ENCODE measurements around the gene ADD2.

The ADD2 gene

GRCh38 chr2:70697603-70698383 is 70.2 kb downstream of the ADD2 start:
- DNase-seq (ENCODE audit: low read depth in 2 of 2): no peak

GRCh38 chr2:70696142-70696541 is 71.9 kb downstream of the ADD2 start:
- no peak for DNase-seq (ENCODE audit: low read depth in 2 of 2)

- DNase-seq (ENCODE audit: low read depth in 2 of 2): no peak
These were observed 75.7 kb downstream of the ADD2 start for GRCh38 chr2:70692256-70692655.

GRCh38 chr2:70691497-70692140 is 76.4 kb downstream of the ADD2 start:
- DNase-seq (ENCODE audit: low read depth in 2 of 2): no peak

GRCh38 chr2:70690846-70691245 is 77.2 kb downstream of the ADD2 start:
- no peak for DNase-seq (ENCODE audit: low read depth in 2 of 2)

GRCh38 chr2:70688427-70688826 is 79.6 kb downstream of the ADD2 start:
- DNase-seq (ENCODE audit: low read depth in 2 of 2): no peak

- DNase-seq (ENCODE audit: low read depth in 2 of 2): no peak
These were observed 80.6 kb downstream of the ADD2 start for GRCh38 chr2:70687461-70687795.

- DNase-seq (ENCODE audit: low read depth in 2 of 2): no peak
These were observed 81.2 kb downstream of the ADD2 start for GRCh38 chr2:70686577-70687460.

- no peak for DNase-seq (ENCODE audit: low read depth in 2 of 2)
These were observed 82.2 kb downstream of the ADD2 start for GRCh38 chr2:70685771-70686171.

GRCh38 chr2:70684846-70685622 is 83.0 kb downstream of the ADD2 start:
- DNase-seq (ENCODE audit: low read depth in 2 of 2): no peak

- no peak for DNase-seq (ENCODE audit: low read depth in 2 of 2)
These were observed 84.5 kb downstream of the ADD2 start for GRCh38 chr2:70683455-70683854.

- DNase-seq (ENCODE audit: low read depth in 2 of 2): no peak
These were observed 87.3 kb downstream of the ADD2 start for GRCh38 chr2:70680735-70681134.

- DNase-seq (ENCODE audit: low read depth in 2 of 2): no peak
These were observed 88.7 kb downstream of the ADD2 start for GRCh38 chr2:70679259-70679658.

GRCh38 chr2:70678576-70679143 is 89.3 kb downstream of the ADD2 start:
- DNase-seq (ENCODE audit: low read depth in 2 of 2): no peak

- no peak for DNase-seq (ENCODE audit: low read depth in 2 of 2)
These were observed 91.5 kb downstream of the ADD2 start for GRCh38 chr2:70676301-70677035.

- DNase-seq (ENCODE audit: low read depth in 2 of 2): no peak
These were observed 92.1 kb downstream of the ADD2 start for GRCh38 chr2:70675862-70676261.

GRCh38 chr2:70674636-70675430 is 93.2 kb downstream of the ADD2 start:
- DNase-seq (ENCODE audit: low read depth in 2 of 2): no peak

- DNase-seq (ENCODE audit: low read depth in 2 of 2): no peak
These were observed 94.9 kb downstream of the ADD2 start for GRCh38 chr2:70673041-70673647.

- no peak for DNase-seq (ENCODE audit: low read depth in 2 of 2)
These were observed 96.8 kb downstream of the ADD2 start for GRCh38 chr2:70671092-70671675.

Measured in stimulated activated CD8-positive, alpha-beta memory T cell treated with anti-CD3 and anti-CD28 coated beads, Interleukin-2, amount 100 ng/mL, for 1 hour (primary cell).